Gastrocnemius medialis (tissue), 4 donors: ENCODE results near the gene AMMECR1.

Source experiments
- CTCF ChIP-seq, 5 experiments: fragments of 450-650 bp in 3 of 5; fragments of 200-600 bp in 2 of 5; sonication (generic) in 2 of 5; IDR thresholded peaks in 4 of 5; conservative IDR thresholded peaks in 1 of 5; 1 replicate in 4 of 5; 2 replicates in 1 of 5; pipeline ENCODE4 v1.5.1; 2016 to 2019; ENCODE audit warnings: antibody characterized with exemption in 5 of 5, mild to moderate bottlenecking in 3 of 5, moderate library complexity in 3 of 5
- POLR2A ChIP-seq, 2 donors: fragments of 450-650 bp; IDR thresholded peaks; one replicate each; pipeline ENCODE4 v1.6.1; 2017; ENCODE audit warnings: antibody characterized with exemption in 2 of 2, mild to moderate bottlenecking in 2 of 2, moderate library complexity in 2 of 2

- TF ChIP-seq CTCF (IDR thresholded peaks at IDR 0.05 in 4 of 5, conservative IDR thresholded peaks at IDR 0.05 in 1 of 5) (no peak), POLR2A (IDR thresholded peaks at IDR 0.05) (no peak)
Observed at GRCh38 chrX:110194977-110195376, 122.9 kb downstream of the AMMECR1 start.
